ENCODE measurements around the gene KRT17.
"Not testable (repeated sequence)": the region's sequence is repeated elsewhere in the genome, so short reads cannot be mapped to it uniquely, and the experiment has no call there.

Gene KRT17

GRCh38 chr17:41653892-41654677 lies 29.7 kb upstream of the KRT17 start:
- DNase-seq: no peak

- DNase-seq: no peak
These were observed 29.0 kb upstream of the KRT17 start for GRCh38 chr17:41653421-41653820.

GRCh38 chr17:41652461-41652970 lies 28.1 kb upstream of the KRT17 start:
- no peak for DNase-seq

GRCh38 chr17:41651625-41652460 lies 27.5 kb upstream of the KRT17 start:
- DNase-seq: no peak

GRCh38 chr17:41650794-41651624 lies 26.6 kb upstream of the KRT17 start:
- no peak for DNase-seq

GRCh38 chr17:41649923-41650519 lies 25.6 kb upstream of the KRT17 start:
- DNase-seq: no peak

- peak; percentile 57 for DNase-seq
These were observed 24.2 kb upstream of the KRT17 start for GRCh38 chr17:41648411-41649195.

- peak; percentile 62 for DNase-seq
These were observed 23.6 kb upstream of the KRT17 start for GRCh38 chr17:41647940-41648410.

- DNase-seq: no peak
These were observed 22.9 kb upstream of the KRT17 start for GRCh38 chr17:41647038-41647813.

GRCh38 chr17:41642252-41643156 lies 18.1 kb upstream of the KRT17 start:
- DNase-seq: no peak

- not testable (repeated sequence) for DNase-seq
These were observed 16.2 kb upstream of the KRT17 start for GRCh38 chr17:41640596-41640995.

GRCh38 chr17:41639492-41640473 lies 15.4 kb upstream of the KRT17 start:
- no peak for DNase-seq

GRCh38 chr17:41638941-41639340 lies 14.6 kb upstream of the KRT17 start:
- DNase-seq: no peak

GRCh38 chr17:41638194-41638593 lies 13.8 kb upstream of the KRT17 start:
- no peak for DNase-seq

GRCh38 chr17:41636652-41637051 lies 12.3 kb upstream of the KRT17 start:
- no peak for DNase-seq

- no peak for DNase-seq
These were observed 11.0 kb upstream of the KRT17 start for GRCh38 chr17:41635121-41636097.

- no peak for DNase-seq
These were observed 10.3 kb upstream of the KRT17 start for GRCh38 chr17:41634639-41635038.

Data from NCI-H1048 (cell line).